HG03460 (cell line): ENCODE data around the gene POLR2L.

ENCODE experiments used
- ATAC-seq: cut with Tn5 transposase; IDR thresholded peaks from one replicate; pipeline ENCODE4 v1.9.1; 2021; ENCODE audit not compliant: unreplicated experiment

The POLR2L gene

GRCh38 chr11:855796-856195 lies 13.5 kb upstream of the POLR2L start:
- ATAC-seq: no peak

DNA sequence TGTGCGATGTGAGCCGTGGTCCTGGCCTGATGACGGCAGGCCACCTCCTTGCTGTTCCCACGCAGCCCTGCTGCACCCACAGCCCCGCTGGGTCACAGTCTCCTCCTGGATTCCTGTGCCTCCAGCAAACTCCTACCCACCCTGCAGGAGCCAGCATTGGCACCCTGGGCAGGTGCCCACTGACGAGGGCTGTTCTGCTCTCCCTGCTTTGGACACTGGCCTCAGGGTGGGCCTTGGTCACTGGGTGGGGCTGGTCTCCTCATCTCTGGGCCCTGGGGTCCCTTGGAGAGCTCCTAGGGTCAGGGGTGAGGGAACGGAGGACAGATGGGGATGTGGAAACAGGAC lies 13.0 kb upstream of the POLR2L start:
- no peak for ATAC-seq

DNA sequence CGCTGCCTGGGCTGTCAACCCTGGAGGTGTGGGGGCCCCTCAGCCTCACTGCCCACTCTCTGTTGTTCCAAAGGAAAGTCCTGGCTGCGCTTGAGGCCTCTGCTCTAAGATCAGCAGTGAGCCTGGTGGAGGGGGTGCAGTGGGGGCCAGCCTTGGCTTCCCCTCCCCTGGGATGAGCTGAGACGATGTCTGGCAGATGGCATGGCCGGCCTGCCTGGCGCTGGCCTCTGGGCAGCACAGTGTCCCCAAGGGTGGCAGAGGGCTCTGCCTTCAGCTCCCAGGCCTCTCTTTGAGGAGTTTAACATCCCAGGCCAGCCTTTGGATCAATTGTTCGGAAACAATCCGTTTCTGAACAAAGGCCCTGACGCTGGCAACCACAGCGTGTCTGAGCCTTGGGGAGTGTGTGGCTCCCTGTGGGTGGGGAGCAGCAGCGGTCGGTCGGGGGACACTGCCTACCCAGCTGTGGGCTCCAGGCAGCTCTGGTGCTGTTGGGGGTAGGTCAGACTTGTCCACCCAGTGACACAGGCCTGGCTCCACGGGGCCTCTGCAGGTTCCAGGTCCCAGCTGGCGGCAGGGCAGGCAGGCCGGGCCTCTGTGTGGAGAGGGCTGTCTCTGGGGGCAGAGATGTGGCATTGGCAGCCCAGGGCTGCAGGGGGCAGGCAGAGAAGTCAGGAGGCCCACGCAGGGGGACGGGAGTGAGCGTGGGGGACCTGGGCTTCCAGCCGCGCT lies 12.4 kb upstream of the POLR2L start:
- ATAC-seq: no peak

GRCh38 chr11:853682-854448 lies 11.5 kb upstream of the POLR2L start:
- ATAC-seq: no peak

GRCh38 chr11:852762-853161 lies 10.4 kb upstream of the POLR2L start:
- ATAC-seq: no peak

GRCh38 chr11:850775-851763 lies 8.7 kb upstream of the POLR2L start:
- ATAC-seq: no peak

DNA sequence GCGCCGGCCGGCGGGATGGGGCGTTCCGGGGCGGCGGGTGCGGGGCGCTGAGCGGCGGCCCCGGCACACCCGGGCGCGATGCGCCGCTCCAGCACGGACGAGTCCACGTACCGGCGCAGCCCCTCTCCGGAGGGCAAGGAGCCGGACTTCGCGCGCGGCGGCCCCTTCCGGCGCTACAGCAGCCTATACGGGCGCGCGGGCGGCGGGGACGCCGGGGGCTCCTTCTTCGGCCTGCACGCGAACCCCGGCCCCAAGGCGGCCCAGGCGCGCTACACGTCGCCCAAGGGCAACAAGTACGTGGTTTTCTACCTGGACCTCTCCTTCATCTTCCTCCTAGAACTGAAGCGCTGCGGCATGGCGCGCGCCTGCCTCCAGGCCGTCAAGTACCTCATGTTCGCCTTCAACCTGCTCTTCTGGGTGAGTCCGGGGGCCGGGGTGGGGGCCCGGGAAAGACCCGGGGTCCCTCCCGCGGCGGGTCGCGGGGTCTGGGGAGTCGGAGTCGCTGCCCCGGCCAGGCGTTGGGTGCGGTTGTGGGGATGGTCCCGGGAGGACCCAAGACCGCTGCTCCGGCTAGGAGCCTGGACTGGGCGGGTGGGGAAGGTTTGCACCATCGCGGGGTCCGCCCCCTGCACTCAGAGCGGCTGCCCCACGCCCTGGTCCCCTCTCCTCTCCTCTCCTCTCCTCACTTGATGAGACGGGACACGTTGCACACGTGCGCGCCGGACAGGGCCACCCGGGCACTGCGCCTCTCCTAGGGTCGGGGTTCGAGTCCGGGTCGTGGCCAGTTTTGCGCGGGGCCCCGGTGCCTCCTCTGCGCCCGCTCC lies 7.8 kb upstream of the POLR2L start:
- no peak for ATAC-seq

DNA sequence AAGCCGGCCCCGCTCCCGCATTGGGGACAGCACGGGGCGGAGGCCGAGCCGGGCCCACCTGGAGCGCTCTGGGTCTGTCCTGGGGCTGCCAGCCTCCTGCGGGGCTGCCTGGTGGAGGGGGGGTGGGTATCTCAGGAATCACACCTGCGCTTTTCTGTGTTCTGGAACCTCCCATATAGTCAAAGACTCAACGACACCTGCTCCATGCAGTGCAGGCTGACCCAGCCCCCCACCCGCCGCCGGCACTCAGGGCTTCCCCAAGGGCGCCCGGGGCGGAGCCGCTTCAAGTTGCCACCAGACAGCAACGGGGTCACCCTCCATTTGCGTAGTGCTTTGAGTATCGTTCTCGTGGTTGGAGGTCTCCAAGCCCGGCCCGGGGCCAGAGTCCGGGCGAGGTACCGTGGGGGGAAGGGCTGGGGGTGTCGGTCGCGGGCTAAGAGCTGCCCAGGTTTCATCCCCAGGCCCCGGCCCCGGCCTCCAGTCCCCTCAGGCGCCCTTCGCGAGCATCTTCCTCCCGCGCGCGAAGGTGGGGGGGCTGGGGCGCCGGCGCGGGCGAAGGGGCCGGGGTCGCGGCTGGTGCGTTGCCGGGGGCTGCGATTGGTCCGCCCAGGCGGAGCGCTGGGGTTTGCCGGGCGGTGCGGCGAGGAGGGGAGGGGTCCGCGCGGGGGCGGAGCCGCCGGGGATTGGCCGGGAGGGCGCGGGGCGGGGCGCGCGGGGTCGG lies 6.9 kb upstream of the POLR2L start:
- ATAC-seq: no peak

DNA sequence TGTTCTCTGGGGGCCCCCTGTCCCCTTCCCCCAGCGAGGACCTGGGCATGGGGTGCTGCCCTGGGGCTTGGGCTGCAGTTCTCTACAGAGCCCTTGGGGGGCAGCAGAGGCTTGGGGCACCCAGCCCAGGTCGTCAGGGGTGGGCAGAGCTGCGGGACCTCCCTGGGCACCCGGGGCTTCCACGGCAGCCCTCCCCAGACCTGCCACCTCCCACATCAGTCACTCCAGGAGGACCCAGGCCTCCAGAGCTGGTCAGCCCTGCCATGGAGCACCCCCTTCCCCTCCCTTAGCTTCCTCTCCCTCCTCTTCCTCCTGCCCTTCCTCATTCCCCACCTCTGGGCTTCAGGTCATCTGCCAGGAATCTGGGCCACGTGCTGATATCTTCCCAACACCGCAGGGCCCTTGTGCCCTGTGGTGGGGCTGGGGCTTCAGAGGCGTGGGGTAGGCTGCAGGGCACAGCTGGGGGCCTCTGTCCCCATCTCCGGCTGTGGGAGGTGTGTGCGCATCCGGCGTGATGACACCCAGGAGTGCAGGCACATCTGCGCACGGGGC lies 6.1 kb upstream of the POLR2L start:
- ATAC-seq: no peak

- ATAC-seq: no peak
These were observed 5.5 kb upstream of the POLR2L start for GRCh38 chr11:847876-848275.

DNA sequence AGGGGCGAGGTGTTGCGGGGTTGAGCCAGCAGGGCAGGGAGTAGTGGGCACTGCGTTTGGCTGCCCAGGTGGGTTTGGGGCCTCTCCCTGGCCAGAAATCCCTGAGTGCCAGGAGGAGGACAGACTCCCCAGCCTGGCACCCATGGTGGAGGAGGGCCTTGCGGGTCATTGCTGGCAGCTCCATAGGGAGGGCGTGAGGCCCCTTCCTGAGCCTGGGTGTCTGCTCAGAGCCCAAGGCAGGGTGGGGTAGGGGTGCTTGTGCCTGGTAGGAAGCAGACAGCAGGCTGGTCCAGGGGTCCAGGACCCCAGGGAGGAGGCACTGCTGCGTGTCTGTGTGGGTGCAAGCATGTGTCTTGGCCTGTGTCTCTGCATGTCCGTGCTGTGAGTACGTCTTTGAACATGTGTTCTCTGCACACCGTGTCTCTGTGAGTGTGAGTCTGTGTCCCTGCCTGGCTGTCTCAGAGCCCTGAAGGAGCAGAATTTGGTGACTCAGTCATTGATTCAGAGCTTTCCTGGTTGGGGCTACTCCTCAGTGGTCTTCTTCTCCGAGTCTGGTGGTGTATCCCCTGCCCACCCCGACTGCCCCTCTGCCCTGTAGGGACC lies 4.3 kb upstream of the POLR2L start:
- ATAC-seq: no peak

- no peak for ATAC-seq
These were observed 3.7 kb upstream of the POLR2L start for GRCh38 chr11:845872-846495.

DNA sequence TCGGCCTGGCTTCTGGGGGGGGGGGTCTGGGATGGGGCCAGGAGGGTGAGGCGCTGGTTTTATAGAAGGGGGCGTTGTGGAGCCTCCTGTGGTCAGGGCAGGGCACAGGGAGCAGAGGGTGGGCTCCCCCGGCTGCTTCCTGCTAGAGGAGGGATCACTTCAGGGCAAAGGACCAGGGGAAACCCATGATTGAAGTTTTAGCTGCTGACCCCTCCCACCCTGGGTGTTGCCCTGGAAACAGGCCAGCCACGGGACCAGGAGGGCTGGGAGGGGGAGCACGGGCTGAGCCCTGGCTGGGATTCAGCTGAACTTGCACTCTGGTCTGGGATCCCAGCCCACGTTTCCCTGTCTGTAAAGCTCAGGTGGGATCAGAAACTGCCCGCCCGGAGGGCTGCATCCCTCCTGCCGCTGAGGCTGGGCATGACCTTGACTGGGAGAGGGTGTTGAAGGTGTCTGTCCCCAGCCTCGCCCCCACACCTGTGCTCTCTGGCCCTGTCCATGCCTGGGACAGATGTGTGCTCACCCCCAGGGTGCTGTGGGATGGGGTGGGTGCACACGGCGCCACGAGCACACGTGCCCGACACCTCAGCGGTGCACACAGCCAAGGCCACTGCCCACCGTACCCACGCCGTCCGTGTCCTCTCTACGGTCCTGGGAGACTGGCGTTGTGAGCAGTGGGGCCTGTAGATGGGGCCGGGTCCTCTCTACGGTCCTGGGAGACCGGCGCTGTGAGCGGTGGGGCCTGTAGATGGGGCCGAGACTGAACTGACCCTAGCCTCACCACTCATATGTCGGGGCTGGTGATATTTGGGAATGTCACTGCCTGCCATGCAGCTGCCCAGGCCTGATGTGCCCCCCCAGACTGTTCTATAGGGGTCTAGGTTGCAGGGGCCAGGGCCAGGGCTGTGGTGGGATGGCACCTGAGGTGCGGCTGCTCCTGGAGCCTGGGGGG lies 2.6 kb upstream of the POLR2L start:
- no peak for ATAC-seq

DNA sequence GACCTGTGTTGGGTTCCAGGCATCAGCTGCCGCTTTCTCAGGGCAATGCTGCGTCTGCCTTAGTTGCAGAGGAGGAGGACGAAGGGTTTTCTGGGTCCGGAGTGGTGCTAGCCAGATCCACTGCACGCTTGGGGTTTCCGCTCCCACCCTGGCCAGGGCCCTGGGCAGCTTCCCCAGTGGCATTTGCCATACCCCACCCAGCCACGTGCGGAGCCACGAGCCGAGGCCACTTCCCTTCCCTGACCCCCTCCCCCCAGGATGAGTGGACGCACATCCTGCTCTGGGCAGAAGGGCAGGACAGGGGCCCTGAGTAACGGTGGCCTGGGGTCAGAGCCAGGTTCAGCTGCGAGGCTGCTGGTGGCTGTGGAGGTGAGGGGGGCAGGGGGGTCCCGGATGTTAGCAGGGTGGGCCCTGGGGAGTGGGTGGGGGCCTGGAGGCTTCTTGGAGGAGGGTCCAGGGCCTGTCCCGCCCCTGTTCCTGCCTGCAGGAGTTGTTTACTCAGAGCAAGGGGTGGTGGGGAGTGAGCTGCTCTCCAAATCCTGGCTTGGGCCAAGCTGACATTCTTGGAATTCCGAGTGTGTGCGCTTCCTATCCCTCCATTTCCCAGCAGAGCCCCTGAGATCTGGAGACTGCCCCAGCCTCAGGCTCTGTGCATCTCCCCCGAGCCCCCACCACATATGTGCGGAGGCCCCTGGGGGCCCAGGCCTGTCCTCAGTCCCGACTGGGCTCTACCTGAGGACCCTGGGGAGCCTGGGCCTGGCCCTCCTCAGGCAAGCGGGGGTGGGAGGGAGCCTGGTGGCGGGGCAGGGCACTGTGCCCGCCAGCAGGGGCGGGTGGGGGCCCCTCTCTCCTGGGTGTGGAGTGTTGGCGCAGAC lies 1.7 kb upstream of the POLR2L start:
- ATAC-seq: no peak

DNA sequence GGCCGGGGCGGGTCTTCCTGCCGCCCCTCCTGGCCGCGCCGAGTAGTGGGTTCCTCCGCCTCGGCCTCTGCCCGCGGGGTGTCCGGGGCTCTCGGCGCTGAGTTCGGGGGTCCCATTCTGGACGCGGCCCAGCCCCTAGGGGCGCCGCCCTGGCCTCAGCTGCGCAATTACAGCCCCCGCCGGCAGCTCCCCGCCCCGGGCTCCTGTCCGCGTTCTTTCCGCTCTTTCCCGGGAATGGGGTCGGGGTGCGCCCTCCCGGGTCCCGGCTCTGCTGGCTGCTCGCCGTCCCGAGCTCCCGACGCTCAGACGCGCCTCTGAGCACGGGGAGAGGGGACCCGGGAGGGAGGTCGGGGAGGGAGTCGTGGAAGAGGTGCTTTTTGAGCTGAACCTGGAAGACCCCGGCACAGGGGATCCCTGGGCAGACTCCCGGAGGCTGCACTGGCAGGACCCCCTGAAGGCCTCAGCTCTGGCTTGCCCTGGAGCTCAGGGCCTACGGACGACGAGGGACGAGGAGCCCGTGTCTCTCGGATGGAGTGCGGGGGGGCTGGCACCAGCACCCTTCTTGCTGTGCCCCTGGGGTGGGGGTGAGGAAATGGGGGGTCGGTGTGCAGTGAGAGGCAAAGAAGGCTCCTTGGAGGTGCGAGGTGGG lies 881 bp upstream of the POLR2L start:
- no peak for ATAC-seq

- peak; percentile 31 for ATAC-seq
These were observed 354 bp downstream of the POLR2L start for GRCh38 chr11:841981-842369.
